Erythroblast (primary cell): ENCODE measurements around the gene OSER1.
A peak's percentile ranks its signal among the peaks of the same experiment; 100 is the strongest.
"Not testable (repeated sequence)": the region's sequence is repeated elsewhere in the genome, so short reads cannot be mapped to it uniquely, and the experiment has no call there.

Experiments
- DNase-seq, 2 experiments: peaks; one replicate each; lab custom pipeline; 2025; lab: John Stamatoyannopoulos, UW
- GATA1 ChIP-seq: IDR thresholded peaks from 2 replicates; pipeline ENCODE4 v1.6.1; 2011; ENCODE audit warnings: low read depth, mild to moderate bottlenecking, control low read depth, low read length, moderate library complexity
- POLR2A ChIP-seq: IDR thresholded peaks from 2 replicates; pipeline ENCODE4 v1.6.1; 2011; ENCODE audit warnings: mild to moderate bottlenecking, low read length

The OSER1 gene

DNA sequence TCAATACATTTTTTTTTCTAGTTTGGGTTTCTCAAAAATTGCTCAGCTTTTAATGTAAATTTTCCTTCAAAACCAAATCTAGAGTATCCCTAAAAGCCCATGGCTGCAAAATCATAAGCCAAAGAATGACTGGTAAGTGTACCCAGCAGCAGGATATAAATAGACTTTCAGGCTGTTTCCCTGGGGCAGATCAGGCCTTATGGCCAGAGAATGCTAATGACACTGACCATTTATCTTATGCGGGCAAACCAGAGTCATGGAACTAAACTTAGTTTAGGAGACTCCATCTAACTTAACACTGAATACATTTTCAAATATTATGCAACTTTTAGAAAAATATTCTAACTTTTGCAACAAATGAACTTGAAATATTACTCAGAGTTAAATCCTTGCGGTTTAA lies 7.4 kb downstream of the OSER1 start:
- TF ChIP-seq GATA1: no peak
- TF ChIP-seq POLR2A: no peak
- no peak for DNase-seq

- DNase-seq: no peak
- TF ChIP-seq GATA1 (no peak), POLR2A (no peak)
Measured at GRCh38 chr20:44200983-44201382, 9.6 kb downstream of the OSER1 start.

DNA sequence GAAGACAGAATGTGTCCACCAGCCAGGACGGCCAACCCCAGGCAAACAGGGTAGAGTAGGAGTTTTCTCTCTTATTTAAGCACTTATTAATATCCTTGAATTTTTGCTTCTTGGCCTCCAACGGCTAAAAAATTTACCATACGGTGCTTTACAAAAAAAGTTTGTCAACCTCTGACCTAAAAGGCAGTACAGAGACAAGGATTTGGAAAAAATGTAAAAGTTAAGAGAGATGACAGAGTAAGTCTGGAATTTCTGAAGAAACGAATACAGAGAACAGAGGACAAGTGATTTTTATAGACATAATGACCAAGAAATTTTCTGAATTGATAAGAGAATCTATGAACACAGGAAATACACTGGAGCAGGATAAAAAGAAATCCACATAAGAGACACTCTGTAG lies 10.2 kb downstream of the OSER1 start:
- TF ChIP-seq GATA1: no peak
- TF ChIP-seq POLR2A: no peak
- no peak for DNase-seq

GRCh38 chr20:44199877-44200276 lies 10.7 kb downstream of the OSER1 start:
- no peak for TF ChIP-seq GATA1
- TF ChIP-seq POLR2A: no peak
- no peak for DNase-seq

GRCh38 chr20:44198872-44199271 lies 11.7 kb downstream of the OSER1 start:
- DNase-seq: no peak
- TF ChIP-seq GATA1 (no peak), POLR2A (no peak)

GRCh38 chr20:44196271-44196670 lies 14.3 kb downstream of the OSER1 start:
- peak in 1 of 2 experiments; percentile 11 for DNase-seq
- TF ChIP-seq GATA1 (no peak), POLR2A (no peak)

DNA sequence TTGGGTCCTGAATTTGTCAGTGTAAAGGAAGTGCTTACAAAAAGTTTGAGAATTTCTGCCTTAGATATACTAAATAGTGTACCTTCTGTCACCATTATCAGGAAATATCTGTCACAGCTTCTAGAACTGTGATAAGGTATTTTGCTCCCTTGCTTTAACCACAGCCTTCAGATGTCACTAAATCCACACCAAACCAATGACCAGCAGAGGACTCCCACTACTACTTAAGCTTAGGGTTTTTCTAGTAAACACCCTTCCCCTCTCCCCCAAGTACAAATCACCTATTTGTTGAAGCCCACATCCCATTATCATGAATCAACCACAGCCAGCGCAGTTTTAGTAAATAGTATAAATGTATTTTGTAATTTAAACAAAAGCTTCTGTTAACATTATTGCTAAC lies 15.0 kb downstream of the OSER1 start:
- TF ChIP-seq GATA1: no peak
- no peak for TF ChIP-seq POLR2A
- DNase-seq: peak in 1 of 2 experiments; percentile 36

DNA sequence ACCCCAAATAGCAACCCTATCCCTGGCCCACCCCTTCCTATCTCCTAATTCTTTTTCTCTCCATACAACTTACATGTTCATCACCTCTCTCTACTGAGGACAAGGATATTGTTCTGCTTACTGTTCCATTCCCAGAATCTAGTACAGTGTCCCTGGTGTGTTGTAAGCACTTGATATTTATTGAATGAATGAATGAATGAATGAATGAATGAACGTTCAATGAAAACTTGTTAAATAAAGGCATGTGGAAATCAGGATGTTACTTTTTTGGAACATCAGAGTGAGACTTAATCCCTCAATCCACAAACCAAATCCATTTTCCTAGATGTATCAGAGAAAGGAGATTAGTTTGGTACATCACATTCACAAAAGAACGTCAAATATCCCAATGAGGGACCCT lies 16.8 kb downstream of the OSER1 start:
- no peak for DNase-seq
- TF ChIP-seq GATA1 (no peak), POLR2A (no peak)

- not testable (repeated sequence) for DNase-seq
Measured at GRCh38 chr20:44191640-44192039, 18.9 kb downstream of the OSER1 start.

- peak; percentile 67 to 78 for DNase-seq
Measured at GRCh38 chr20:44190197-44190852, 20.2 kb downstream of the OSER1 start.

DNA sequence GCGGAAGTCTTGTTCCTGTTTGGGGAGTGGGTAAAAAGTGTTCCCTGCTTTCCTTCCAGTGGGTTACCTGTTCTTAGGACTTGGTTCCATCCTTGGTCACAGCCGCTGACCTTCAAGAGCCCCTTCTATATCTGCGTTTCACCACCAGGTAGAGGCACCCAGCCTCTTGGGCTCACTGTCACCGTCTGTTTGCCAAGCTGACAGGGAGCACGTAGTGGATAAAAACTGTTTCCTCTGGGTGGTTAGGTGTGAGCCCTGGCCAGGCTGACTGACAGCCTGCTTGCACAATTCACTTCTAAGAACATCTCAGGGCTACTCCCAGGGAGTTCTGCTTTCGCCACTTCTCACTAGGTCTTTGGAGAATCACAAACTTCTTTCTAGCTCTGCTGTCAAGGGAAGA lies 21.8 kb downstream of the OSER1 start:
- DNase-seq: no peak
- TF ChIP-seq POLR2A (no peak), GATA1 (no peak)

GRCh38 chr20:44187772-44188709 lies 22.5 kb downstream of the OSER1 start:
- TF ChIP-seq GATA1 (no peak), POLR2A (no peak)
- no peak for DNase-seq

DNA sequence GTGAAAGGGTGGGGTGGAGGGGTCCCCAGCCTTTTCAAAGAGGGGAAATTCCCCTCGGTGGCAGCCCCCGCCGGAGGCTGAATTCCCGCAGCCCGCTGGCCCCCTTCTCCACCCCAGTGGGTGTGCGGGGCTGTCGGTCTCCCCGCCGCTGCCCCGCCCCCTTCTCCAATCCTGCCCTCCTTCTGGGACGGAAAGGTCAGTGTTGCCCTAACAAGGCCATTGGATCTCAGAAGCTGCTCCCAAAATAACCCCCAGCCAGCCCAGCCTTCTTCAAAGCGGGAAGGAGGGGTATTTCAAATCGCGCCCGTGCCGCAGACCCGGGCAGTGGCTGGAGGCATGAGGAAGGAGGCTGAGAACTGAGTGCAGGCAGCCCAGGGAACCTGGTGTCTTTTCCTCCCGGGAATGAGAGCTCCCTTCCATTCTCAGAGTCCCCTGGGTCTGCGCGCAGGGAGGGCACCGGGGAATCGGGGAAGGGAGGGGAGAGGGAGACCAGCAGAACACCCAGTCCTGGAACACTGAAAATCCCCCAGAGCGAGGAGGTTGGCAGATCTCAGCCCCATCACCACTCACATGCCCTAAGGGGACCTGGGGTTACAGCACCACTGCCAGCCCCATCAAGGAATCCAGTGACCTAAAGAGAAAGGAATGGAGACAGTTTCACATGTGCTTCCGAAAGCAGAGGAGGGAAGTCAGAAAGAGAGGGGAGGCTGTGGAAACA lies 23.4 kb downstream of the OSER1 start, which contains the start of gene JPH2:
TSS of gene JPH2 (minus strand) at position 135 of the 718 bp plus-strand sequence. CDS start 483 bp downstream, outside the sequence.
- no peak for TF ChIP-seq GATA1
- TF ChIP-seq POLR2A: no peak
- DNase-seq: no peak

- TF ChIP-seq POLR2A: no peak
- no peak for TF ChIP-seq GATA1
Measured at GRCh38 chr20:44186674-44187053, 23.9 kb downstream of the OSER1 start.

More at GRCh38 chr20:44186674-44187053, 23.9 kb downstream of the OSER1 start:
- DNase-seq: no peak
